Measurements from ENCODE around the gene RAVER1. TPM values are rescaled to one million over a fixed set of nuclear protein-coding genes. Genes with fewer than 3 reads are reported as not detected.

RAVER1 gene
- total and polyA plus RNA-seq, 9 of the 15 experiments (the other 6 are each of a cell fraction or from before 2014, with no cell fraction given): 0.06 to 113 (median 7.0) TPM

- TF ChIP-seq ZNF512 (tag; IDR thresholded peaks at IDR 0.05) (no peak), ZNF280A (IDR thresholded peaks at IDR 0.05; ENCODE audit: low read depth, partially characterized antibody) (no peak), THRAP3 (IDR thresholded peaks at IDR 0.05; ENCODE audit: borderline replicate concordance) (no peak), ATF3 (IDR thresholded peaks at IDR 0.05) (no peak), ATF3 (CRISPR knock-in tag; conservative IDR thresholded peaks at IDR 0.05) (no peak), DNMT1 (IDR thresholded peaks at IDR 0.05) (no peak), MTF1 (CRISPR knock-in tag; IDR thresholded peaks at IDR 0.05; ENCODE audit: borderline replicate concordance) (no peak), HES1 (IDR thresholded peaks at IDR 0.05; ENCODE audit: low read depth) (no peak), ZKSCAN3 (CRISPR knock-in tag; IDR thresholded peaks at IDR 0.05) (no peak), NR1H2 (CRISPR knock-in tag; IDR thresholded peaks at IDR 0.05) (no peak), NR2F6 (CRISPR knock-in tag; IDR thresholded peaks at IDR 0.05) (no peak), E2F1 (CRISPR knock-in tag; IDR thresholded peaks at IDR 0.05) (no peak), CEBPG (CRISPR knock-in tag; IDR thresholded peaks at IDR 0.05) (peak; percentile 31; the same call in 1 of the 2 replicates), CEBPG (tag; conservative IDR thresholded peaks at IDR 0.05 in 1 of 2, IDR thresholded peaks at IDR 0.05 in 1 of 2) (no peak), CTCFL (IDR thresholded peaks at IDR 0.05; ENCODE audit: borderline replicate concordance, insufficient read depth, low read depth, low read length, poor library complexity, severe bottlenecking) (no peak), TRIM28 (IDR thresholded peaks at IDR 0.05) (0 out of 2 replicates have a peak, but pooled peaks have one; percentile 41), MITF (IDR thresholded peaks at IDR 0.05) (no peak)
These were observed 40.3 kb downstream of the RAVER1 start (continued) for GRCh38 chr19:10292789-10293636.

Data from K562 (cell line).